HCEC 1CT (cell line): Measurements from ENCODE around the gene TMEM250.

Experiments used
- DNase-seq: peaks from one replicate; pipeline ENCODE4 v3.0.0-alpha.2; 2017

Gene TMEM250

GRCh38 chr9:136131629-136132511 lies 13.2 kb upstream of the TMEM250 start:
- DNase-seq: no peak

GRCh38 chr9:136129176-136129575 lies 10.5 kb upstream of the TMEM250 start:
- DNase-seq: no peak

DNA sequence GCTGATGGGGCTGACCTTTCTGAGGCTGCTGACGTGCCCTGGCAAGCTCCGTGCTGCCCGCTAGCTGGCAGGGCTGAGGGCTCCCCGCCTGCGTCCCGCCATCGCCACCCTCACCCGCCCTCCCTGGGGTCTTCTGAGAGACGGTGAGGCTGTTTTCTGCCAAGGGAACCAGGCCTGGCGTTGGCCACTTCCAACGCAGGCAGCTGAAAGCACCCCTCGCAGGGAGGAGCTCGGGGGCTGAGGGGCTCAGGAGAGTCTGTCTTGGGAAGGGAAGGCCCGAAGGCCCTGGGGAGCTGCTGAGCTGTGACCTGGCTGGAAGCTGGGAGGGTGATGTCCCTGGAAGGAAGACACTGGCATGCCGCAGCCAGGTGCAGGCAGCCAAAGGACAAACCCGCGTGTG lies 9.8 kb upstream of the TMEM250 start:
- no peak for DNase-seq

- DNase-seq: no peak
Measured at GRCh38 chr9:136127313-136127712, 8.6 kb upstream of the TMEM250 start.

GRCh38 chr9:136124976-136125692 lies 6.5 kb upstream of the TMEM250 start:
- no peak for DNase-seq

- DNase-seq: peak; percentile 32
Measured at GRCh38 chr9:136122425-136123383, 4.0 kb upstream of the TMEM250 start.

- DNase-seq: no peak
Measured at GRCh38 chr9:136121801-136122200, 3.1 kb upstream of the TMEM250 start.

DNA sequence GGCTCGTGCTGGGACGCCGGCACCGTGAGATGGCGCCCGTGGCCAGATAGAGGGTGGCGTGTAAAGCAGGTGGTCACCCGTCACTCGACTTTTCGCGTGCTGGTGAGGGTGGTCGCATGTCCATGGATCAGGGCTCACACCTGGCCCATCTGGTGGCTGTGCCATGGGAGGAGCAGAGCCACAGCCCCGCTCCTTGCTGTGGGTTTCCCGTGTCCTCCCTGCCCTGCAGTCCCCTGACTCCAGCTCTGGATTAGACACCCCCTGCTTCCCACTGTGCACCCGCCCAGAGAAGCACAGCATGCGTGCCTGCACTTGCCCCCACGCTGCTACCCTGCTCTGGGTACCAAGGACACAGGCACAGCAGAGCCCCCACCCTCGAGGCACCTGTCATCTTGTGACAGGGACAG lies 1.8 kb upstream of the TMEM250 start:
- no peak for DNase-seq

GRCh38 chr9:136119883-136120393 lies 1.3 kb upstream of the TMEM250 start:
- no peak for DNase-seq

DNA sequence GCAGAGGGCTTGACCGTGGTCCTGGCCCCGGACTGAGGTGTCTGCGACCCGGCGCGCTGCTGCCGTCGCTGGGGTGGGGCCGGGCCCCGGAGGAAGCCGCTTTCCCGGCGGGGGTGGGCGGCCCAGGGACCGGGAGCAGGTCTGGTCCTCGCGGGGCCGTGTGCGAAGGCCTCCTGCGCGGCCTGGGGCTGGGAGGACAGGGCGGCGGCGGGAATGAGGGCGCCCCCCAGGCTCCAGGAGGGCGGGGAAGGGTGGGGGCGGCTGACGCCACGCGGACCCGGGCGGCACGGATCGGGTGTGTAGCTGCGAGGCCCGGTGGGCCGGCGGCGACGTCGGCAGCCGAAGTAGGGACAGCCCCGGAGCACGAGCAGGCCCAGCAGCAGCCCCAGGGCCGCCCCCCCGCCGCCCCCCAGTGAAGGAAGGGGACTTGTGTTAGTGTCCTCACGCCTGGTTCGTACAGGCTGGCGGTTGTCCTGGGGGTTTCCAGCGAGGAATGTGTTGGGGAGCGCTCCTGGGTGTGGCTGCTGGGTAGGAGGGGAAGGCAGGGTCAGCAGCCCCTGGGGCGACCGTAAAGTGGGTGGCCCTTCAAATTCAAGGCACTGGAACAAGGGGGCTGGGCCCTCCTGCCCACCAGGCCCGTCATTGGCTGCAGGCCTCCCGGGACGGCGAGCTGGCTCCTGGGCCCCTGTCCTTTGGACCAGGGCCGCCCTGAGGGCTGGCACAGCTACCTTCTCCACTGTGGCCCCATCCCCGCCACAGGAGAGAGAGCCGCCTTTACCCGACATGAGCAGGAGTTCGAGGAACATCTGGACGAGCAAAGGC lies 597 bp upstream of the TMEM250 start:
- no peak for DNase-seq

GRCh38 chr9:136117916-136118319 lies 757 bp downstream of the TMEM250 start:
- peak; percentile 11 for DNase-seq

- DNase-seq: no peak
Measured at GRCh38 chr9:136117291-136117915, 1.3 kb downstream of the TMEM250 start.

- DNase-seq: no peak
Measured at GRCh38 chr9:136116360-136117098, 2.1 kb downstream of the TMEM250 start.

DNA sequence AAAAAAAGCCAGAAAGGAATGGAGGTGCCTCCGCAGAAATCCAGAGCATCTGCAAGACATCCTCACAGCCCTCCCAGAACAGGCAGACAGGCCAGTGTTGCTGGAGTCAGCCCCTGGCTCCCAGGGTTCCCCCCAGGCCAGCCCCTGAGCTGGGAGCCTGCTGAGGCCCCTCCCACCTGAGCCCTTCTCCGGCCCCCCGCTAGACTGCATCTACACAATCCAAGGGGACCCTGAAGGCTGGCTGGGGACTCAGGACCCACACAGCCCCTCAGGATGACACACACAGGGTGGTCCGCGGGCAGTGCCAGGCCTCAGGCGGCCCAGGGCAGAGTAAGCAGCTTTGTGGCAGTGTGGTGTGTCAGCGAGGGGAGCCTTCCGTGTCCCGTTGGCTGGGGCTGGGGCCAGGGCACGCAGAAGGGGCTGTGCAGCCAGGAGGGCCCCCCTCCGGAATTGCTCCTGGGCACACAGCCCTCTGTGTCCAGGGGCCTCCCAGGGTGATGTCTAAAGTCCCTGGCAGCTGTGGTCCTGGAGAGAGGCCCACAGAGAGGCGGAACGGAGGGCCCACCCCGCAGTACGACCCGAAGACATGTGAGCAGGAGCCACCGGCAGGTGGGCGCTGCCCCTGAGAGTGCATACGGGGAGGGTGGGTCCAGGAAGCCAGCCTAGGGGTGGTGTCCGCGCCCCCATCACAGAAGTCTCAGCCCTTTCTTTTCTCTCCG lies 2.9 kb downstream of the TMEM250 start:
- DNase-seq: no peak

DNA sequence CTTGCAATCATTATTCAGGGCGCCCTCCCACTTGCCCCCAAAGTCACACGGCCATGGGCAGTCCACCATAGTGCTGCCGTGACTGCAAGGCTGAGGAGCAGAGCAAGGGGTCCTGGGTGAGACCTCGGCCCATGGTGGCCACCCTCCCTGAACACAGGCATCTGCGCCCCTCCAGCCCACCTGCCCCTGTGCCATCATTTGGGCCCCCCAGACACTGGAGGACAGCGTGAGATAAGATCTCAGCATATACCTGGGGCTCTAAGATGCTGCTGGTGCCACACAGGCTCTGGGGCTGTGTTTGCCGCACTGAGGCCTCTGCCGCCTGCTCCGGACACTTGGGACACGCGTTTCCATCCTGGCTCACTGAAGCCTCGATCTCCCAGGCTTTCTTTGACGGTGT lies 3.5 kb downstream of the TMEM250 start:
- no peak for DNase-seq

- no peak for DNase-seq
Measured at GRCh38 chr9:136114610-136115009, 4.1 kb downstream of the TMEM250 start.

DNA sequence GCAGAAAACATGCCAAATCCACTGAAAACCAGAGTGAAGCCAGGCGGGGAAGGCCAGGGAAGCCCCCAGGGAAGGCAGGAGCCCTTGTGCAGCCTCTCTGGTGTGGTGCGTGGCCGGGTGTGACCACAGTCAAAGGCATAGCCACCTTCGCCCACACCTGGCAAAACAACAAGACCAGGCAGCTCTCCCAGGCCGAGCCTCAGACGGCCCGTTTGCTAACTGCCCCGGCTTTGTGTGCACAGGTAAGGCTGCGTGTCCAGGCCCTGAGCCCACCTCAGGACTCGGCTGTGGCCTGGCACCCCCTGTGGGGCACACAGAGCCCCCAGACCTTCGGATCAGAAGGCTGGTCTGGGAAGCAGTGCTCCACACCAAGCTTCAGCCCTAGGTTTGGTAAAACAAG lies 6.1 kb downstream of the TMEM250 start:
- no peak for DNase-seq

- no peak for DNase-seq
Measured at GRCh38 chr9:136111910-136112309, 6.8 kb downstream of the TMEM250 start.

- no peak for DNase-seq
Measured at GRCh38 chr9:136111190-136111589, 7.5 kb downstream of the TMEM250 start.
